ENCODE measurements around the gene STAMBPL1. TPM values are rescaled to one million over a fixed set of nuclear protein-coding genes. Genes with fewer than 3 reads are reported as not detected.
"Not testable (repeated sequence)": the region's sequence is repeated elsewhere in the genome, so short reads cannot be mapped to it uniquely, and the experiment has no call there.

Gene STAMBPL1
- total RNA-seq, 1 experiment from 2014 or later: 22.9 TPM

GRCh38 chr10:88920986-88921593 is 41.0 kb downstream of the STAMBPL1 start:
- no peak for DNase-seq (ENCODE audit: low read depth)

GRCh38 chr10:88922041-88922440 is 42.0 kb downstream of the STAMBPL1 start:
- DNase-seq (ENCODE audit: low read depth): no peak

DNA sequence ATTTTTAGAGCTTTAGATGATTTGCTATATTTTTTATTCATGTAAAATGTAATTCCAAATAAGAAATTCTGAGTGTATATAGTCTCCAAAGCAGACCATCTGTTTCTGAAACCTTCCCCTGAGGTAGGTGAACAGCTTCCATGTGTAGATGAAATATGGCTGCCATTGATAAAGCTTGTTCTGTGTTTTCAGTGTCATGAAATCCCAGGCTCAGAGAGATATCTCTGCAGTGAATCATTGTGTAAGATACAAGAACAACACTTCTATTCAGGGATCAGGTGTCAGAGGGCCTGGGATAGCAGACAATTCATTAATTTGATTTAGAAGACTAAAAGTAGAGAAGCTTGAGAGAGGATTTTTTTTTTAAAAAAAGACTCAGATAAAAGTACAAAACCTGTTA is 43.5 kb downstream of the STAMBPL1 start:
- DNase-seq (ENCODE audit: low read depth): no peak

DNA sequence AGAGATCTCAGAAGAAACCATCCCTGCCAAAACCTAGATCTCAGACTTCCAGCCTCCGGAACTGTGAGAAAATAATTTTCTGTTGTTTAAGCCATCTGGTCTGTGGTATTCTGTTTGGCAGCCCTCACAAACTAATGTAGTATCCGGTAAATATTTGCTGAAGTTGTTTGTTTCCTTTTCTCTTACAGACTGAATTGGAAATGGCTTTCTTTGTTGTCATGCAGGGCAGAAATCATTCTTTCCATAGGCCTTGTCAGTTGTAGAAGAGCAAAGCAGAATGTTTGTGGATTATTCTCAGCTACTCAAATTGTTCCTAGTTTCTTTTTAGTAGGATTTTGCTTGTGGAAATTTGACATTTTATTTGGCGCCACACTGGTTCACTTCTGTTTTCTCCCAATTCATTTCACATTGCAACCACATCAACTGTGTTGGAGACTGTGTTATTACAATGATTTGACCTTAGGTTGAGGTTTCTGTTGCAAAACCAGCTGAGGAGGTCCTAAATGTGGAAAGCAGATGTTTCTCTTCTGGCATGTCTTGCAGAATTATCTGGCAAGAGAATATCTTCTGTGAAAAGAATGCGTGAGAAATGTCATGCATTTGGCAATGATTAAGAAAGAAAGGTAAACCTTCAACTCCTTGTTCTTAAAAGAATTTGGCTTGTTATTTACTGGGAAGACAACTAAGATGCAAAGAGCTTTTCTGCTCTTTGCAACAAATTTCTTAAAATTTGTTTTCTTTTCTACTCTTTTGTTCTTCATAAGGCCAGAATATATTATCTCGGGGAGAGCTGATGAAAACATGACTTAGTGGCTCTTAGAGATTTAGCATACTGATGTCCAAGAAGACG is 46.7 kb downstream of the STAMBPL1 start:
- no peak for DNase-seq (ENCODE audit: low read depth)

GRCh38 chr10:88927416-88927690 is 47.3 kb downstream of the STAMBPL1 start:
- no peak for DNase-seq (ENCODE audit: low read depth)

GRCh38 chr10:88928254-88928653 is 48.2 kb downstream of the STAMBPL1 start:
- DNase-seq (ENCODE audit: low read depth): no peak

- DNase-seq (ENCODE audit: low read depth): no peak
These were observed 51.5 kb downstream of the STAMBPL1 start for GRCh38 chr10:88931548-88931947.

DNA sequence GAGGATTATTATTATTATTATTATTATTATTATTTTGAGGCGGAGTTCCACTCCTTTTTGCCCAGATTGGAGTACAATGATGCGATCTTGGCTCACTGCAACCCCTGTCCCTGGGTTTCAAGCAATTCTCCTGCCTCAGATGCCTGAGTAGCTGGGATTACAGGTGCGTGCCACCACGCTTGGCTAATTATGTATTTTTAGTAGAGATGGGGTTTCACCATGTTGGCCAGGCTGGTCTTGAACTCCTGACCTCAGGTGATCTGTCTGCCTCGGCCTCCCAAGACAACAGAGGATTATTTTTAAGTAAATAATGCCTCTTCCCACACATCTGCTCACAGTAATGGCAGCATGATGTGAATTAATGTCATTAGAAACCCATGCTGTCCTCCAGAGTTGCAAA is 52.0 kb downstream of the STAMBPL1 start:
- not testable (repeated sequence) for DNase-seq (ENCODE audit: low read depth)

DNA sequence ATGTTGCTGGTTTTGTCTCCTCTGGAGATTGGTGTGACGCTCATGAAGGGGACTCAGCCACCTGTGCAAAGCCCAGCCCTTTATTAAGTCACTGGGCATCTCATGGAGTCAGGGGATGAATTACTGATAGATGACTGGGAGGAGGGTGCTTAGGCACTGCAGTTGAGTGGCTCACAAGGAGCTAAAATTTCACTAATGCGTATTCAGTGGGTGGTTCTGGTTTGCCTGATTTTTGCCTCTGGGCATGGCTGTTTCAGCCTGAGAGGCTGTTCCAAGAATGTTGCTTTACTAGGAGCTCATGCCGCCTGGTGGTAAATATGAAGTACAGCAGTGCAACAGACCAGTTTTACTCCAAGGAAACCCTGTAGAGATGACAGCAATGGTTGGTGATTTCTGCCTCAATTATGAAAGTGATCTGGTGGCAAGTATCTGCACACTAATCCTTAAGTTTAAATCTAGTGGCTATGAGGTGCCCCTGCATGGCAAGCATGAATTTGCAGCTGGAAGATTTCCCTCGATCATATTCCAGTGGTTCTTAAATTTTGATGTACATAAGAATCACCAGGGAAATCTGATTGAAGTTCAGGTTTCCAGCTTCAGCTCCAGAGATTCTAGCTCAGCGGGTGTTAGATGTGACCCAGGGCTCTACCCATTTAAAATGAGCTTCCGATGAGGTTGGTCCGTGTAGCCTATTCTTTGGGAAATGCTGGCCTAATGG is 52.7 kb downstream of the STAMBPL1 start:
- DNase-seq (ENCODE audit: low read depth): peak; percentile 64

DNA sequence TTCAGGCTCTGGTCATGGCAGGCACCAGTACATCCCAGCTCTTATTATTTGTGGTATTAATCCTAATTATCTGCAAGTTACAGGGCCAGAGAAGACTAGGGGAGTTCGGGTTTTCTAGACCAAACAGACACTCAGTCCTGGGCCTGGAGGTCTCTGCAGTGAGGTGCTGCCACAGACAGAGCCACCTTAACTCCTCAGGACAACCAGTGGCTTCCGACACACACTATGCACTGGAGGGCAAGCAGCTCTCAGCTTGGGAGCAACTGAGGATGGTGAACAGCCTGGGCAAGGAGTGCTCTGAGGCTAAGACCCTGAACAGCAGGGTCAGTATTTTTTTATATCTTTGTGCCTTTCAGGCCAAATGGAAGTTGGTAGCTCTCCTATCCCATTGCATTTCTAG is 53.5 kb downstream of the STAMBPL1 start:
- DNase-seq (ENCODE audit: low read depth): no peak

GRCh38 chr10:88934900-88935672 is 55.0 kb downstream of the STAMBPL1 start:
- DNase-seq (ENCODE audit: low read depth): peak; percentile 63

DNA sequence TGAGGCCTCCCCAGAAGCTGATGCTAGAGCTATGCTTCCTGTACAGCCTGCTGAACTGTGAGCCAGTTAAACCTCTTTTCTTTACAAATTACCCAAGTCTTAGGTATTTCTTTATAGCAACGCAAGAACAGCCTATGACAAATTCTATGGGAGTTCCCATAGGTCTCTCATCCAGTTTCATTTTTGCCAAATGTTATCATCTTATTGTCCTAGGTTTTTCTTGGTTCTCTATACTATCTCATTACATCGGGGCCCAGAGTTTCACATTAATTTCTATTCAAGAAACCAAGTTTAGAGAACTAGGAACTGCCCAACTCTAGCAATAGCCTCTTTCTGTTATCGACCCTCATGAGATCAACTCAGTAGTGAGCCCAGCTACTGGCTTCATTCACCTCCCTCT is 56.6 kb downstream of the STAMBPL1 start:
- no peak for DNase-seq (ENCODE audit: low read depth)

DNA sequence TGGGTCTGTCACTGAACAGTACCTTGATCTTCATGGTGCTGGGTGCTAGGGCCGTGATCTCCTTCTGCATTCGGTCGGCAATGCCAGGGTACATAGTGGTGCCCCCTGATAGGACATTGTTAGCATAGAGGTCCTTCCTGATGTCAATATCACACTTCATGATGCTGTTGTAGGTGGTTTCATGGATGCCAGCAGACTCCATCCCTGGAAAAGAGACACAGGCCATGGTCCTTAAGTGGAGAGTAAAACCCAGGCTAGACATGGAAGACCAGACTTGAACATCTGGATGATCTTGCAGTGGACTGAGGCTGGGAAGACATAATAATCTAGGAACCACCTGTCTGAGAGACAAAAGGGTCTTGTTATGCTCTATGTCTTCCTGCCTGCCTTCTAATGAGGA is 58.0 kb downstream of the STAMBPL1 start:
- DNase-seq (ENCODE audit: low read depth): no peak

- no peak for DNase-seq (ENCODE audit: low read depth)
These were observed 58.9 kb downstream of the STAMBPL1 start for GRCh38 chr10:88938938-88939337.

GRCh38 chr10:88941026-88941425 is 61.0 kb downstream of the STAMBPL1 start:
- DNase-seq (ENCODE audit: low read depth): no peak

DNA sequence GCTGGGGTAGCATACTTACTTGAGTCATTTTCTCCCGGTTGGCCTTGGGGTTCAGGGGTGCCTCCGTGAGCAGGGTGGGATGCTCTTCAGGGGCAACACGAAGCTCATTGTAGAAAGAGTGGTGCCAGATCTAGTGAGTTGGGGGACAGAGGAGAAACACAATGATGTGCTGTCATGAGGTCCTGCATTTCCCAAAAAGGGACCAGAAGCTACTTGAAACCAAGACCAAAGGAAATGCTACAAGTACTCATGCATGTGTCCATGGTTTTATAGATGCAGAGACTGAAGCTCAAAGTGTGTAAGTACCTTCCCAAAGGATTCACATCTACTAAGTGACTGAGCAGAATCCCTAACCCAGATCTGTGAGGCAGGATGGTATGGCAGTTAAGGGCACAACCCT is 63.7 kb downstream of the STAMBPL1 start:
- DNase-seq (ENCODE audit: low read depth): no peak

DNA sequence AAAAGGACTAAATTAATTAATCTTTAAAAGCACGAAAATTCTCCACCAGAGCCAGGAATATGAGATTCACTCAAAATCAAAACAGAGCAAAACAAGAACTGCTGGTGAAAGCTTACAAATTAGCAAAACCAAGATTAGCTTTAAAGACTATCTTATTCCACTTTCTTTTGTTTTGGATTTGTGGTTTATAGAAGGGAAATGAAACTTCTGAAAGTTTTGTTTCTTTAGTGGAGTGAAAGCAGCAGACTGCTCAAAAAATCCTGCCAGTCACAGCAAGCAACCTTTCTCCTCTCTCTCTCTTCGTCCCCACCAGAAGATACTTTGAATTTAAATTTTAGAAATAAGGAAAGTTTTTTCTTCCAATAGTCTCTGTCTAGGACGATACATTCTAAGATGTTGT is 64.8 kb downstream of the STAMBPL1 start:
- DNase-seq (ENCODE audit: low read depth): no peak

DNA sequence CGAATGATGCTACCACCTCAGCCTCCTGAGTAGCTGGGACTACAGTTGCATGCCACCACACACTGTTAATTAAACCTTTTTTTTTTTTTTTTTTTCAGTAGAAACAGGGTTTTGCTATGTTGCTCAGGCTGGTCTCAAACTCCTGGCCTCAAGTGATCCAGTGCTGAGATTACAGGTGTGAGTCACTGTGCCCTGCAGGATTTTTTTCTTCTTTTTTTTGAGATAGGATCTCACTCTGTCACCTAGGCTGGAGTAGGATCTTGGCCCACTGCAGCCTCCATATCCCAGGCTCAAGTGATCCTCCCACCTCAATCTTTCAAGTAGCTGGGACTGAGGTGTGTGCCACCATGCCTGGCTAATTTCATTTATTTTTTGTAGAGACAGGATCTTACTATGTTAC is 66.2 kb downstream of the STAMBPL1 start:
- DNase-seq (ENCODE audit: low read depth): no peak

DNA sequence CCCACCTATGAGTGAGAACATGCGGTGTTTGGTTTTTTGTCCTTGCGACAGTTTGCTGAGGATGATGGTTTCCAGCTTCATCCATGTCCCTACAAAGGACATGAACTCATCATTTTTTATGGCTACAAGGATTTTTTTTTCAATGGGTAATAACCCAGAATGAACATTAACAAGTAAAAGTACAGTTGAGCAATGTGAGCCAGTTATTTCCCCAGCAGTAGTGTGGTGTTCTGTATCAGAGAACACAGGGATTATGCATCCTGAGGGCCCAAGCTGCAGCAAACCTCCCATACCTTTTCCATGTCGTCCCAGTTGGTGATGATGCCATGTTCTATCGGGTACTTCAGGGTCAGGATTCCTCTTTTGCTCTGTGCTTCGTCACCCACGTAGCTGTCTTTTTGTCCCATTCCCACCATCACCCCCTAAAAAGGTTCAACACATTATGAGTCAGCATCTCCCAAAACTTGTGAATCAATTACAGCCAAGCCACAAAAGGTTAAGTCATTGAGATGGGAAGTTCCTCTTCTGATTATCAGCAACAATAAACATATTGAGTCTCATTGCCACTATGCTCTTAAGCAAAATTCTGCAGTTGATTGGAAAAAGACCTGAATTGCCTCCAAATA is 67.0 kb downstream of the STAMBPL1 start:
- peak; percentile 12 for DNase-seq (ENCODE audit: low read depth)

DNA sequence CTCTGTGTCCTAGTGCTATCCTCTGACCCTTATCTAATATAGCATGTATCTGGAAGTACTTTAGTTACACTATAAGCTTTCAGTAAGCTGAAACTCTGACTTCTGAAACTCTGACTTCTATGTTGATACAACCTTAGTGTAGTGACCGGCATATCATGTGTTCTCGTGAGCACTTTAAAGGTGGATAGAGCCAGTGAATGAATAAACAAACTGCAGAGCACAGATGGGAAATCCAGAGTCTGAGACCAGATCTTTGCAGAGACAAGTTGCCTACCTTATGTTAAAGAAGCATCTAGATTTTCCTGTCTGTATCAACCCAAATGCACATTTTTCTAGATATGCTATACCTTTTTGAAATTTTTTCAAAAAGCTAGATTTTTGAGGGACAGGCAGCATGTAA is 69.0 kb downstream of the STAMBPL1 start:
- no peak for DNase-seq (ENCODE audit: low read depth)

GRCh38 chr10:88949912-88950837 is 70.1 kb downstream of the STAMBPL1 start:
- DNase-seq (ENCODE audit: low read depth): no peak
